Stimulated activated CD4-positive, alpha-beta T cell treated with anti-CD3 and anti-CD28 coated beads, Interleukin-4, amount 100 ng/mL, for 4 hours (primary cell): ENCODE data around the gene PPP3CA.
A peak's percentile ranks its signal among the peaks of the same experiment; 100 is the strongest.

Experiments
- DNase-seq, 2 experiments: peaks; one replicate each; pipeline ENCODE4 v3.0.0-alpha.2; 2020

The PPP3CA gene

DNA sequence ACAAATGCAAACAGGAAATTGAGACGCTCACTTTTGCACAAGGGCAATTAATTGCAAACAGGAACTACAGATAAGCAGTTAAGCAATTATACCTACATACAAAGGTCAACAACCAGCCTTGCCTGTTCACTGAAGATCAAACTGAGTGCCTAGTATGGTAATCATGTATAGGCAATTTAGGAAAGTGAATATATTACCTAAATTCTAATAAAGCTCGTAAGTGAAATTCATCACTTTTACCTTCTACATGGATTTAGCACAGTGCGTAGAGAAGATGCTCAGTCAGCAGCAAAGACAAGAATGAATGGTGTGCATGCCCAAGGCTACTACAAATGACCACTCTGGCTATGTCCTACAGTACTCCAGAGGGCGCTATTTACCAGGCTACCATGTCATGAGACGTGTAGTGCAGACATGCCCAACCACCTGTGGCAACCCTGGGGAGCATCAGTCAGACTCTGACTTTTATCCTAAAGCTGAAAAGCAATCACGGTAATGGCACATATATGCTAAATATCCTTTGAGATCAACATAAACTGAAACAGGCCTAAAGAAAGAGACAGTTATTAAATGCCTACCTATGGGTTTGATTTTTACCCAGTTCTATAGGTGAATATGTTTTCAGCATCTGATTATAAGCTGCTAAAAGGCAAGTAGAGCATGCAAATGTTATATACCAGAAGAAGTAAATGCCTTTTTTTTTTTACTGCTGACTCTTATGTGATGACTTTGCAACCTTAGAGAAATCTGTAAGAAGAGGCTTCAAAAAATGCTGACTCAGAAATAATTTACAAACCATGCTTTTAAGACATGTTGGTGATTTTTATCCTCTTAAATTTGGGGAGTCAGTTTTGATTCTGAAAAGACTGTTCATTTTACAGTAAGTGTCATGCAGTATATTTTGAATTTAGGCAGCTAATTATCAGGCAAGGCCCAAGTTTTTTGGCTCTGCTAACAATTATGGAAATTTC is 178.0 kb downstream of the PPP3CA start:
- peak; percentile 20 to 42 for DNase-seq

DNA sequence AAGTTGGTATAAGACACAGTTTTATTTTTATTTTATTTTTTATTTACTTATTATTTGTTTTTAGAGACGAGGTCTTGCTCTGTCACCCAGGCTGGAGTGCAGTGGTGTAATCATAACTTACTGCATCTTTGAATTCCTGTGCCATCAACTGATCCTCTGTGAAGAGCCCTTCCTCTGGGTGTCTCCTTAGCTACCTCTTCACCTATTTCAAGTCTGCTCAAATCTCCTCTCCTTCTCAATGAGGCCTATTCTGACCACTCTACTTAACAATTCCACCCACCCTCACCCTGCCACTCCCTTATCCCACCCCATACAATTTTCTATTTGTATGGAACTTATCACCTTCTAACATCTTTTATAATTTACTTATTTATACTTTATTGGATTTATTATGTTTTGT is 183.4 kb downstream of the PPP3CA start:
- DNase-seq = no peak

DNA sequence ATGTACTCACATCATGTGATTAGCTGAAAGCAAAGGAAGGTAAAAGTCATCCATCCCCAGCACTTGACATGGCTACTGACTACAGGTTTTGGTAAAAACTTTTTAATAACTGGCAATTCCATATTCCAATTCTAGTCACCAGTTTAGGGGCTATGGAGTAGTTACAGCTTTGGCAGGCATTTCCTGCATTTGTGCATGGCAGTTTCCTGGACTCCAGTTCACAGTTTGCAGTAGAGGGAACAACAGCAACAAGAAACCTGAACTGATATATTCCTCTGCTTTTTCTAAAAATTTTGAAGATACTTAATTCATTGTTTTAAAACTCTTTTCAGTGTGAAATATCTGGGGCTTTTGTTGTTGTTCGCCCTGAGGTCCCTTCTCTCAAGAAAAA is 184.3 kb downstream of the PPP3CA start:
- no peak for DNase-seq

DNA sequence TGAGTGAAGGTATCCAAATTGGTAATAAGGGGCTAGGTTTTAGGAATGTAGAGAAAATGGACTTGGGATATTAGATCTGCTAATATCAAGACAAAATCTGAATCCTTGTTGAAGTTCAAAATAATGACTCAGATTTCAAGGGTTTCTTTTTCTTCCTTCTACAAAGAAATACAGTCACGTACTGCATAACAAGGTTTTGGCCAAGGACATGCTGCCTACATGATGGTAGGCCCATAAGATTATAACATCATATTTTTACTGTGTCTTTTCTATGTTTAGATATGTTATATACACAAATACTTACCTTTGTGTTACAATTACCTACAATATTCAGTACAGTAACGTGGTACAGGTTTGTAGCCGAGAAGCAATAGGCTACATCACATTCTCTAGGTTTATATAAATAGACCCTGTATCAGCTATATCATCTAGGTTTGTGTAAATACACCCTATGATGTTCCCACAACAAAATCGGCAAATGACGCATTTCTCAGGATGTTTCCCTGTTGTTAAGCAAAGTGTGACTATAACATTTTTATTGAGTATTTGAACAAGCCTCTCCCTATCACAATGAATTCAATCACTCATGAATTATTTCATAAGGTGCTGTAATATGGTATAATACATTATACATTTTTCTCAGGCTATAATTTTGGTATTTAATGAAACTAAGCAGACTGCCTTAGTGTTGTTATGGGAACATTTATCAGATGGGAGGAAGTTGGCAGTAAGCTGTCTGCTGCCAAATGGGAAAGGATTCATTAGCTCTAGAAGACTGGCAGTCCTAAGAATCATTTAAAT is 186.3 kb downstream of the PPP3CA start:
- no peak for DNase-seq

DNA sequence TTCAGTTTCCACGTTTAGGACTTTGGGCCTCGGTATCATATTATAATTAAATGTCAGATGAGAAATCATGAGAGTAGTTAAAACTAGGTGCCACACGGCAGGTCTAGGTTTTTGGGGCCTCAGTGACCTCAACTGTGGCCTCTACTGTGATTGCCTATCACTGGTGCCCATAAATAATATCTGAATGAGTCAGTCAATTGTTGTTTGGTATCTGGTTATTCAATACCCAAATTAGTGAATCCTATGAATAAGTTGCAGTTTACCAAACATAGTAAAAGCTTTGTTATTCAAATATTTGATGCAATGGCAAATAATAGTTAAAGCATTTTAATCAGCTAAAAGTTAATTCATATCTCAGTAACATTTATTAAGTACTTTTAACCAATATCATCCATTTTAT is 188.8 kb downstream of the PPP3CA start:
- no peak for DNase-seq

DNA sequence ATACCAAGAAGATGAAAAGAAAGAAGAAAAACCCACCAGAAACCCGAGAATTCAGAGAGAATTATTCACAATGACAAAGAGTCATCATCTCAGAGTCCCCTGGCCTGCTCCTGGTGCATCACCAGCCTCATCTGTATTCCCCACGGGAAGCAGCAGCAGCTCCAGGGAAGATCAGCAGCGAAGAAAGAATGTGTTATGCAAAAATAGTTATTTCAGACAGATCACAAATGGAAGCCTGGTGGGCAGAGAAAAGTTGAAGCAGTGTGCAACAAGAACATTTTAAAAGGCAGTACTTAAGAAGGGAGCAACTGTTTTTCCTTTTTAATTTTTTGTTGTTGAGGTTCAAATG is 189.2 kb downstream of the PPP3CA start:
- DNase-seq = no peak

DNA sequence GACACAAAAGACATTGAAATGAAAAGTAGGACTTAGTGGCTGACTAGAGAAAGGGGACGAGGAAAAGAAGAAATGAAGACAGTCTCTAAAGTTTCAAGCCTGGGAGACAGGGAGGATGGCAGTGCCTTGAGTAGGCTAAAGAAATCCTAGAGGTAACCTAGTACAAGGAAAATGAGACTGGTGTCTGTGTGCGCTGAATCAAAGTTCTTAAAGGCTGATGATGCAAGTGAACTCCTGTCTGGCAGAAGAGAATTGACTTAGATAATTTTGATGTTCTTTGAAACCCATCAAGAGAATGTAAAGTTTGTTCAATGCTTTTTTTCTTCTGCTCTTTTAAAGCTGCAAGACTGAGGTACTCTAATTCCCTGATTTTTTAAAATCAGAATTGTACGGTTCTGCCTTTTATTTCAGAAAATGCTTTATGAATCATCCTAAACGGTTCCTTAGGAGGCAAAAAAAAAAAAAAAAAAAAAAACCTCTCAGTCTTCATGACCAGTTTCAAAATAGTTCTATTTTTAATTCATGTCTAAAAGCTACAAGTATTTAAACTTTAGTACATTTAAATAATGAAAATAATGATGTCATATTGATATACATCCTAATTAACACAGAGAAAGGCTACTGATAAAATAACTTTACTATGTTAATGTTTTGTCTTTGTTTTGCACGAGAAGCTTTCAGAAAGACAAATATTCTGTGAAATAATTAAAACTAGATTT is 189.8 kb downstream of the PPP3CA start:
- no peak for DNase-seq

DNA sequence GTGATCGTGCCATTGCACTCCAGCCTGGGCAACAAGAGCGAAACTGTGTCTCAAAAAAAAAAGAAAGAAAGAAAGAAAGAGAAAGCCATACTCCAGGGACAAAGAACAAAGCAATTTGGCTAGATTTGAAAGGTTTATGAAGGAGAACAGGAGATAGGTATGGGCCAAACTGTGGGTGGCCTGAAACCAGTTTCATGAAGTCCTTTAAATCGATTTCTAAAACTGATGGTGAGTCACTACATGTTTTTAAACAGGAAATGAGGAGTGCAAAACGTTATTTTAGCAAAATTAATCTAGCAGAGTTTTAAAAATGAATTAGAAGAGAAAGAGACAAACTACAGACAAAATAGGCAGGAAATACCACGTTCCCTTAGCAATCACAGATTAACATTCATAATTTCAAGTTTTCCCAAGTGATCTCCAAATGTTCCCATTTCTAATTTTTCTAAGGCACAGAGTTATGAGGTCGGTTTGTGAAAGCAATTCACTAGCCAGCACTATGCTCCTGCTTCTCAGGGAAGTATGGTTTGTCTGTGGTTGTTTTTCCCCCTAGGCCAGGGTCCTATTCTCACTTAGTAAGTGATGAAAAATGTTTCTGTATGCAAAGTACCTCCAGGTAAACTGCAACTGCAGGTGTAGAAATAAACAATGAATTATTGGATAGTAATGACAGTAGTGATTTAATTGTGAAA is 190.6 kb downstream of the PPP3CA start:
- no peak for DNase-seq

DNA sequence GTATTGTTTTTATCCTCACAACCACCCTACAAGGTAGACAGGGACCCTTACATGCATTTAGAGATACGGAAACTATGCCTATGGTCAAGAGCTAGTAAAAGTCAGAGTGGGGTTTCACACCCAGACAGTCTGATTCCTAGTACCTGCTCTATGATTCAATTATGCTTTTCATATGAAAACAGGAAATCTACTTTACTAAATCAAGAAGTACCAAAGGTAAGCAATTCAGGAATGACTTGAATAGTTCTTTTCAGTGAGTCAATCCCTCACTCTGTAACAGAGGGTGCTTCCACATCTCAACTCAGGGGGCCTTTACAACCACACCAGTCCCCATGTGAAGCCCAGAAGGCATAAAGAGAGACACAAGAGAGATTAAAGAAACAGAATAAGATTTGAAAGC is 191.4 kb downstream of the PPP3CA start:
- DNase-seq = no peak

DNA sequence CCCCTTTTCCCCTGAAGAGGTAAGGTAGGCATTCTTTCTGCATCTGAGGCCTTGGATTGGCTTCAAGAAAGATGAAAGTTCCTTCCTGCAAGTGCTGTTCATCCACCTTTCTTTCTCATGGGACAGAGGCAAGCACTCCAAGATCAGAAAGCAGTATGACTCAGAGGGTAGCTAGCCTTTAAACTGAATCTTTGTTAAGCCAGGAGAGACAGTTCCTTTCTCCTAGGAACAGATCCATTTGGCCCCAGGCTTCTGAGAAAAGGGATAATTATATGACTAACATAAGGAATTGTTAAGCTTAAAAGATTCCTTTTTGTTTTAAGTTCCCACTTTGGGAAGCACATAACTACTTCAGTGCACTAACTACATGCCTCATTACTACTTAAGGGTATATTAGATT is 192.0 kb downstream of the PPP3CA start:
- no peak for DNase-seq

DNA sequence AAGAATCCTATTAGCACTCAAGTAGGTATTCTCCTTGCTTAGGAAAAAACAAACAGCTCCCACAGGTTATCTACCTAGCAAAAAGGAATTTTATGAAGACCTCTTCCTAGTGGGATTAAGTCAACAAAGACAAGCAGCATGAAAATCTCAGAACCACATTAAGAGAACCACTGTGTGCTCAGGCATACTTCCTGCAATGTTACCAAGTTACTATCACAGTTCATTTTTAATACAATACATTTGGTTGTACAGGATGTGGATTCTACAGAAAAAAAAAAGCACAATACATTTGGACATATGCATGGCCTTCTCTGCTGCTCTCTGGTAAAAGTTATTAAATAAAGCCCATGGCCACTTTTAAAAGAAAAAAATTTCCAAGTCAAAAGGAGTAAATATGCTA is 193.7 kb downstream of the PPP3CA start:
- DNase-seq = no peak

DNA sequence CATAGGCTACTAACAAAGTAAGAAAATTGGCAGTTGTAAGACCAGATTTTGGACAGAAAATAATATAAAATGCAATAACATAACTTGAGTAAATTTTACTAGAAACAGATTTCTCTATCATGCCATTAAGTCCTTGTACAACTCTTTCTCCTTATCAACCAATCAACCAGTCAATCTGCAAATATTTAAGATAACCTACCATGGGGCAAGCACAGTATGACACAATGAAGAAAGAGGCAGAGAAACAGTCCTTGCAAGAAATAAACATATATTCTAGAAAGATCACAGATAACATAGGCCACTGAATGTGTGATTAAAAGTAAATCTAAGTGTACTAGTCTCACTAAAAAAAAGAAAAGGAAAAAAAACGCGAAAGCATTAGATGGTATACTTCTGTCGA is 194.8 kb downstream of the PPP3CA start:
- DNase-seq = no peak

DNA sequence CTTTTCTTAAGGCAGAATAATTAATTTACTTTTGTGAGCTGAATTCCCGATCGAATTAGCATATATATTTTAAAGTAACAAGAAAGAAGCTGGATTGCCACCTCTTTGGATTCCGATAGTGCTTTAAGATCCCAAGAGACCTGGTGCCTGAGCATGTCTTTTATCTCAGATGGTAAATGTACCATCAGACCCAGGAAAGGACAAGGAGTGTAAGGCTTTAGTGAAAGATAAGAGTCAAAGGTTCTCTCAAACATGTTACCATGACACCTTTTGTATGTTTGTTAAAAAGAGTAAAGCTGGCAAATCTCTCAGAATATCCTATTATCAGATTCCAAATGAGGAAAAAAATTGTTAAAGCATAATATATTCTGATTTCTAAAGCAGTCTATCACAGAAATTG is 198.8 kb downstream of the PPP3CA start:
- no peak for DNase-seq

DNA sequence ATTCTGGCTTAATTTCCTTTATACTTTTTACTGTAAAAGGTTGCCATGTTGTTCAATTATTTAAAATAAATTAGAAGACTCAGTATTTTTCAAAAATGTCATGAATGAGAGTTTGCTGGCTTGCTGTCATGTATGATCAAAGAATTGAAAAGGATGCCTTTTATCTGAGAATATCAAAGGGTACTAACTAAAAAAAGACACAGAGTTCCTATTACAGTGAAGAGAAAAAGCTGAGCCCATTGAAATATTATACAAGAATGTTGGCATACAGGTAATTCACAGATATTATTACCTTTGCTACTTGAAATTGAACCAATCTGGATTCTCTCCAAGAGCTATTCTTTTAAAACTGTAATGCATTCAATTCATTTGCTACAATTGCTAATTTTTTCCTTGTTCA is 200.0 kb downstream of the PPP3CA start:
- no peak for DNase-seq

DNA sequence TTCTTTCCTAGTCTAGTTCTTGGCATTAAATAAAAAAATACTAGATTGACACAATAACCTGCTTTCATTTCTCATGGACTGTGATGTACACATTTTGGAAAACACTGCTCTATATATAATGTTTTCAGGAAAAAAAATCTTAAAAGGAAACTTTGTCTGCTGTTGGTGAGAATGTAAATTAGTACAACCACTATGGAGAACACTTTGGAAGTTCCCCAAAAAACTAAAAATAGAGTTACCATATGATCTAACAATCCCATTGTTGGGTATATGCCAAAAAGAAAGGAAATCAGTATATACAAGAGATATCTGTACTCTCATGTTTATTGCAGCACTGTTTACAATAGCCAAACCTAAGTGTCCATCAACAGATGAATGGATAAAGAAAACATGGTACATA is 202.3 kb downstream of the PPP3CA start:
- DNase-seq = no peak

DNA sequence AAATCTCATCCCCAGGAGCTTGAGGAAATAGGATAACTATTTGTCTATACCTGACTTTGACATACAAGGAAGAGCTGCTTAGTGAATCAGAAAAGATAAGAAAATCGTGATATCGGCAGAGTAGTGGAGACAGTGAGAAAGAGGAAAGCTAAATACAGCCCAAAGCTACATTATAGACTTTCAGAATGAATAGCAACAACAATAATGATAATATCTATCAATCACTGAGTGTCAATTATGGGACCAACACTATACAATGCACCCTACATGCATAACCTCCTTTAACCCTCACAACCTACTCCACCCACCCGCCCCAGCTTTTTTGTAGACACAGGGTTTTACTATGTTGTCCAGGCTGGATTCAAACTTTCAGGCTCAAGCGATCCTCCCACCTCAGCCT is 205.1 kb downstream of the PPP3CA start:
- no peak for DNase-seq

DNA sequence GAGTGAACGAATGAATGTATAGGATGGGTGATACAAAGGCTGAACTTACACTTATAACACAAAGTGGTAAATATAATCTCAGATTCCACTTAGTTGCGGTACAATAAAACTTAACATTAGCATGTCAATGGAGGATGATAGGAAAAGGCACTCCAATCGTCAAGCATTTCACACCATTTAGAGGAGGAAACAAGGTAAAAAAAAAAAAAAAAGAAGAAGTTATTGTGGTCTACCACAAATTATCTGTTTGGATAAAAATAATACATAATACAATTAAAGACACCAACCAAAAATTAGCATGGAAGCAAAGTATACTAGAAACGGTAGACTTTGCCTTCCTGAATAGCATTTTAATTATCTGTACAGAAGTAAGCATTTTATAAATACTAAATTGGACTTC is 205.5 kb downstream of the PPP3CA start:
- no peak for DNase-seq

DNA sequence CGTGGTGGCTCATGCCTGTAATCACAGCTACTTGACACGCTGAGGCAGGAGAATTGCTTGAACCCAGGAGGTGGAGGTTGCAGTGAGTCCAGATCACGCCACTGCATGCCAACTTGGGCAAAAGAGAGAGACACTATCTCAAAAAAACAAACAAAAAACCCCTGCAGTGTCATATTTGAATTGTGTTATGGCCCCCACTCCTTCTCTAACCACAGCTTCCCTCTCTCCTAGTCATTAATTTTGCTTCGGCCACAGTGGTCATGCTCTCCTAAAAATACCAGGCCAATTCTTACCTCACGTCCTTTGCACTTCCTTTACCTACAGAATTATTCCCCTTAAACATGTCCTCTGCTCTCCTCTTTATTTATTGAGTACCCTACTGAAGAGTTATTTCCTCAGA is 206.1 kb downstream of the PPP3CA start:
- DNase-seq = no peak

DNA sequence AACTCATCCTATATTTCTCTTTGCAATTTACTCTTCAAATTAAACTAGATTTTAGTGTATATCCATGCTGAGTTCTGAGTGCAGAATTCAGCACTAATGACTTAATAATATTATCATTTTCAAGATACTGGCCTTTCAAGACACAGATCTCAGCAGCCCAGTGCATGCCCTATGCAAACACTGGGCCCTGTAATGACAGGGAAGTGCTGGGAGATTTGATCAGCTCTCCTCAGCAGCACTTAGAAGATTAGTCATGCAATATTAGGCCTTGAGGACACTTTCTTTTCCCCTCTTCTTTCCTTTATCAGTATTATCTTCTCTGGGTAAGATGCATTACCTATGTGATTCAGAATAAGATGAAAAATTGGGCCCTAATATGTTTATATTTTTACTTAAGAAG is 207.1 kb downstream of the PPP3CA start:
- DNase-seq = no peak

DNA sequence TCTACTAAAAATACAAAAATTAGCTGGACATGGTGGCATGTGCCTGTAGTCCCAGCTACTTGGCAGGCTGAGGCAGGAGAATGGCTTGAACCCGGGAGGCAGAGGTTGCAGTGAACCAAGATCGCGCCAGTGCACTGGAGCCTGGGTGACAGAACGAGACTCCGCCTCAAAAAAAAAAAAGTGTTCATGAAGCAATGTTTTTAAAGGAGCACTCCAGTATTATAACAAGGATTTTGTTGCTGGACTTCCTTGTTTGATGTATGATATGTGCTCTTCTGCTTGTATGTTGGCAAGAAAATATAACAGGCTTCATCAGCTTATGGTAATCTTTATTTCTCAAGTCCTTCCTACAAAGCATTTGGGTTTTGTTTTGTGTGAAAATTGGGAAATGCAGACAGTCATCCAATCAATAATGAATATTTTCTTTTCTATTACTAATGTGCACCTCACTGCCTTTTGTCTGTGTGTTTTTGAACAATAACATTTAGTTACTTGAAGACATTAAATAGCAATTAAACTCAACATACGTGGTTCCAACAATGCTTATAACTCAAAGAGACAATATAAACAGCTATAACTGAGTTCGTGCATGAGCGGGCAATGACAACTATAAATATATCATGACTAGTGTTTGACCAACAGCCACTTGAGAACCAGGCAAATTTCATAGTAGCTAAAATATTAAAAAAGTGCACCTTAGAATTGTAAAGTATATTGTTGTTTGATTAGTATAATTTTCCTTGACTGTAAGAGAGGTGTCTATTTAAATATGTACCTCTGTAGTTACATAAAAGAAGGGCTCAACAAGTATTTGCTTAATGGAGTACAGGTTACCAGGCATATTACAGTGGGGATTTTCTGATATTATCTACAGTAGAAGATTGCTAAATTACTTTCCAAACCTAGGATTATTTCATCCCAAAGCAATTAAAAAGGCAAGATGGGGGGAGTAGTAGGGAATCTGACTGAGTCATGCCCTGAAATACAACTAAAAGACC is 210.7 kb downstream of the PPP3CA start:
- no peak for DNase-seq

DNA sequence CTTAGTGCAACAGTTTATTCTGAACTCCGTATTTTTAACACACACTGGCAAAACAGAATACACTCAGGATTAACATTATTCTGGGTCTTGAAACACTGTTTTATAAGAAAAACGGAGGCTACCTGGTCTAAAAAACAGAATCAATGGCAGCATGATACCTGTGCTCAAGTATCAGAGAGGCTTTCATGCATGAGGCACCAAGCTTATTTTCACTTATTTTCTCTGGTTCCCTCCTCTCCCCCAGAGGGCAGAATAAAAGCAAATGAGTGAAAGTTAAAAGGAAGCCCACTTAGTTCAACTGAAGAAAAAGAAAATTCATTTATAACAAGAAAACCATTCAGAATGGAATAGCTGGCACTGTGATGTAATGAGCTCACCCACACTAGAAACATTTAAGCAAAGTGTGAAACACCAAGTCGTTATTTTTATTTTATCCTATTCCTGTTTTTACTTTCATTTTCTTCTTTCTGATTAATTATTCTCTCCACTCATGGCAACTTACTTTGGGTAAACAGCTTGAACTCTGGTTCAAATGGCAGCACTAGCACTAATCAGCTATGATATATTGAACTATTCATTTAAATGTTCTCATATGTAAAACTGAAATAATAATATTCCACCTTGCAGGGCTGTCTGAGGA is 211.8 kb downstream of the PPP3CA start:
- DNase-seq = no peak
